ENCODE results near the gene F9.
"Not testable (repeated sequence)": the region's sequence is repeated elsewhere in the genome, so short reads cannot be mapped to it uniquely, and the experiment has no call there.

F9 gene

DNA sequence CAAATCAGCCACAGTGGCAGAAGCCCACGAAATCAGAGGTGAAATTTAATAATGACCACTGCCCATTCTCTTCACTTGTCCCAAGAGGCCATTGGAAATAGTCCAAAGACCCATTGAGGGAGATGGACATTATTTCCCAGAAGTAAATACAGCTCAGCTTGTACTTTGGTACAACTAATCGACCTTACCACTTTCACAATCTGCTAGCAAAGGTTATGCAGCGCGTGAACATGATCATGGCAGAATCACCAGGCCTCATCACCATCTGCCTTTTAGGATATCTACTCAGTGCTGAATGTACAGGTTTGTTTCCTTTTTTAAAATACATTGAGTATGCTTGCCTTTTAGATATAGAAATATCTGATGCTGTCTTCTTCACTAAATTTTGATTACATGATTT lies at the start of gene F9:
Gene F9 (plus strand): TSS at position 190 of the 400 bp plus-strand sequence. CDS start 26 bp downstream, at position 216.
- DNase-seq (ENCODE audit: low read depth) = no peak

DNA sequence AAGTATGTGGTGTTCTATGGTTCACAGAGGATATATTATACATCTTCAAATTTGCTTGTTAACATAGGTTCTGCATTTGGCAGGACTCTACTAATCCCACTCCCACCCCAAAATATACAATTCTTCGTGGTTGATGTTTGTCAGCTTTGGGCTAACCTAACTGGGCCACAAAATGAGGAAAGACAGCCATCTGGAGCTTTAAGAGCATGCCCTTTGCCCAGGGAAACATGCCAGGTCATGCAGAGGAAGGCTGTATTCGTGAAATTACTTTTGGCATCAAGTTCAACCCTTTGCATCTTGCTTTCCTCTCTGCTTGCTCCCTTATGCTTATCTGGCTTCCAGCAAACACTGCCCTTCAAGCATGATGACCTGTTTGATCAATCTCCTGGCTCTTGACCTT lies 46.8 kb upstream of the F9 start:
- DNase-seq (ENCODE audit: low read depth) = no peak

DNA sequence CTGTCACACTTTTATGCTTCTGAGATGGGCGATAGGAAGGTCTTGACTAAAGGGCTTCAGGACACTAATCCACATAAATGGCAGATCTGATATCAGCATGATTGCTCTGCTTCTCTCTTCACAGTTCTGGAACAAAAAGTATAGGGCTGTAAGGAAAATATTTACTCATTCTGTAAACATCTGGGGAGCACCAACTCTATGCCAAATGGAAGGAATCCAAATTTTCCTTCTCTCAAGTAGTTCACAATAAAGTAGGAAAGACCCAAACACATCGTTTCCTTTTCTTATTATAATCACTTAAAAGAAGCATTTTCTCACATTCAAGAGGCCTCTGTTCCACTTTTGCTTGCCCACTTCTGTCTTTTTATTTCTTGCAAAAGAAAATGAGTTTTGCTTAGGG lies 45.9 kb upstream of the F9 start:
- no peak for DNase-seq (ENCODE audit: low read depth)

DNA sequence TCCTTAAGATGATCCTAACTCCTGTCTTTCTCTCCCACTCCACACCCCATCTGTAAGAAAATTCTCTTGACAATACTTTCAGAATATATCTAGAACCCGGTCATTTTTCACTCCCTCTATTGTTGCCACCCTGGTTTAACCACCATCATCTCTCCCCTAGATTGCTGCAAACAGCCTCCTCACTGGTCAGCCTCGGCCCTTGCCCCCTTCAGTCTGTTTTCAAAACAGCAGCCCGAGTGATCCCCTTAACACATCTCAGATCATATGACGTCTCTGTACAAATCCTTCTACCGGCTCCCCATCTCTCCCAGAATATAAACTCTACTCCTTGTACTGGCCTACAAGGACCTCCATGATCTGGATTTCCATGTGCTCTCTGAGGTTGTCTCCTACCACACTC lies 35.2 kb upstream of the F9 start:
- DNase-seq (ENCODE audit: low read depth) = no peak

DNA sequence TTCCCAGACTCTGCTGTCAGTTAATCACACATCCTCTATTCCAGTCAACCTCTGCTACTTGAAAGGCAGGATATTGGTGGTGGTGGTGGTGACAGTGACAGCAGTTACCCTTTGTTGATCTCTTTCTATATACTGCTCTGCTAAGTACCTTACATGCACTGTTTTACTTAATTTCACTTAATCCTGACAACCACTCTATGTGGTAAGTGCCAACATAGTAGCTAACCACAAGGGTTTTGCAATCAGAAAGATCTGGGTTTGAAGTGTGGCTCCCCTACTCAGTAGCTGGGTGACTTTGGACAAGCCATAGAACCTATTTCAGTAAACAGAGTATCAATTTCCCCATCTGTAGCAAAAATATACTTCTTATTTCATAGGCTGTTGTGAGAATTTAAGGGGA lies 24.2 kb upstream of the F9 start:
- no peak for DNase-seq (ENCODE audit: low read depth)

DNA sequence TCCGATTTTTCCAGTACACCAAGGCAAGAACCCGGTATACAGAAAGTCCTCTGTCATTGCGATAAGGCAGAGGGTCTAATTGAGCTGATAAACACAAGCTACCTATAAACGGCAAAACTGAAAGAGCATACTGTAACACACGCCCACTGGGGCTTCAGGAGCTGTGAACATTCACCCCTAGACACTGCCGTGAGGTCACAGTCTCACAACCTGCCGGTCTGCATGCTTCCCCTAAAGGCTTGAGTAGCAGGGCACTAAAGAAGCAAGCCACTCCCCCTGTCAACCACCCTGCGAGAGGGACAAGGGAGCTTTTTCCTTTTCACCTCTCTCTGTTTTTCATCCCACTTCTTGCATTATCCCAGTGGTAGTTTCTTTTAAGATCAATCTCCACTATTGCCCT lies 22.4 kb upstream of the F9 start:
- no peak for DNase-seq (ENCODE audit: low read depth)

DNA sequence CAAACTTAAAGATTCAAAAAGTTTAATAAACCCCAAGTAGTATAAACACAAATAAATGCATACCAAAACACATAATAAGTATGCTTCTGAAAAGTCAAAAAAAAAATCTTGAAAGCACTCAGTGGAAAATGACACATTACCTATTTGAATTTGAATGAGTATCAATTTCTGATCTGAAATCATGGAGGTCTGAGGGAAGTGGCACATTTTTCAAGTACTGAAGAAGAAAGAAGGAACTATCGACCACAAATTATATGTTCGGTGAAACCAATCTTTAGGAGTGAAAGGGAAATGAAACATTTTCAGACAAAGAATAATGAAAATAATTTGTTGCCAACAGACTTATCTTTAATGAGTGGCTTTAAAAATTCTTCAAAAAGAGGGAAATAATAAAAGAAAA lies 12.1 kb upstream of the F9 start:
- DNase-seq (ENCODE audit: low read depth) = no peak

DNA sequence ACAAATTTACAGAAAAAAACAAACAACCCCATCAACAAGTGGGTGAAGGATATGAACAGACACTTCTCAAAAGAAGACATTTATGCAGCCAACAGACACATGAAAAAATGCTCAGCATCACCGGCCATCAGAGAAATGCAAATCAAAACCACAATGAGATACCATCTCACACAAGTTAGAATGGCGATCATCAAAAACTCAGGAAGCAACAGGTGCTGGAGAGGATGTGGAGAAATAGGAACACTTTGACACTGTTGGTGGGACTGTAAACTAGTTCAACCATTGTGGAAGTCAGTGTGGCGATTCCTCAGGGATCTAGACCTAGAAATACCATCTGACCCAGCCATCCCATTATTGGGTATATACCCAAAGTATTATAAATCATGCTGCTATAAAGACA lies 1.7 kb upstream of the F9 start:
- not testable (repeated sequence) for DNase-seq (ENCODE audit: low read depth)

DNA sequence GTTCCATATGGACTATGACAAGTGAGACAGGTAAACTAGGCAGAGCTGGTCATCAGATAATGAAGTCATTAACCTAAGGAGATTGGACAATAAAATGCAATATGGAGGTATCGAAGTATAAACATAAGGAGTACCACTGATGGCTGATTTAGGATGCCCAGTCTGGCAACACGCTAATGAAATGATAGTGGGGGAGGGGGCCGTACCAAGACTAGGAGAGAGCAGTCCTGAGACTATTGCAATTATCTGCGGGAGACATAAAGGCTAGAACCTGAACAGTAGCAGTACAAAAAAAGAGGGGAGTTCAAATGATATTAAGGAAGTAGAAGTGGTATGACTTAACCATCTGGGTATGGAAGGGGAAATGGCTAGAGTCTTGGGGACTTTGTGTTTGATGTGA lies 2.3 kb downstream of the F9 start:
- no peak for DNase-seq (ENCODE audit: low read depth)

DNA sequence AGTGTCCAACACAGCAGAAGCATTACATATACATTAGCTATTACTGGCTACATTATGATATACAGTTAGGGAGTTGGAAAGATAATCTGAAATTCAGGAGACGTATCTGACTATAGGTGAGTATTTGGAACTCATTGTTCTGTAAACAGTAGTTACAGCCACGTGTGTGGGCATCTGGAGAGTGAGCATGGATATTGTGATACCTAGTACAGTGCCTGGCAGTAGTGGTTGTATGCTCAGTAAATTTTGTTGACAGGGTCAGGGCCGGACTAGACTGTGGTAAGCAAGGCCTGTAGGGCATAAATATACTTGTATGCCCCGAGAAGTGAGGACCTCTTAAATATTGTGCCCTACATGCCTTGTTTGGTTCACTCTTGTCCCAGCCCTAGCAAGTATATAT lies 2.9 kb downstream of the F9 start:
- DNase-seq (ENCODE audit: low read depth) = no peak

DNA sequence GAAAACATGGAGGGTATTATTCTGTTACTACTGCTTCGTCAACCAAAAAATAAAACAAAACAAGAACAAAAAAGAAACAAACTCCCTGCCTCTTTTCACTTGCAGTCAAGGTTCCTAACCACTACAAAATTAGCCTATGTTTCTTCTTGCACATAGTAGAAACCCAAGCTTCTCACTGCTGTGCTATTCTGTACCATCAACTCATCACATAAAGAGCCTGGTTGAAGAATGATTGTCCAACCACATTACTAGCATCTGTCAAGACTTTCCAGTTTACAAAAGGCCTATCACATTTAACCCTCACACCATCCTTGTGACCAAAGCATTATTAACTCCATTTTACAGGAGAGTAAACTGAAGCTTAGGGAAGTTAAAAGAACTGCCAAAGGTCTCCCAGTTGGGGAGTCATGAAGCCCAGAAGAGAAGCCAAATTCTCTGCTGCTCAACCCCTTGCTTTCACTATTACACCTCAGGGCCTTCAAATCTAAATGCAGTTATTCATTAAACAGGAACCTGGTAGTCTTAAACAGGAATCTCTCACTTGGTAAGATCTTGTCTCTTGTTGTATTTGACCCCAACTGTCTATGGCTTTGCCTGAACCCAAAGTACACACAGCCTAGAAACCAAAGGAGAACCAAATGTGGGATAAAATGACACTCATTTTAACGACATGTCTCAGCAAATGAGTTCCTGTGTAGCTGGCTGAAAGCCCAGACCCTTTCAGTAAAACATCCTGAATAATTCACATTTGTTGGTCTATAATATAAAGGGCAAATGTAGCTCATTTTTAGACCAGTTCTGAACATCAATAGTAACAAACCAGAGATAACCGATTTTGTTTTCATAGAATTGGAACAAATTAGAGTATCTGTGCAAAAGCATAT lies 8.6 kb downstream of the F9 start:
- no peak for DNase-seq (ENCODE audit: low read depth)

DNA sequence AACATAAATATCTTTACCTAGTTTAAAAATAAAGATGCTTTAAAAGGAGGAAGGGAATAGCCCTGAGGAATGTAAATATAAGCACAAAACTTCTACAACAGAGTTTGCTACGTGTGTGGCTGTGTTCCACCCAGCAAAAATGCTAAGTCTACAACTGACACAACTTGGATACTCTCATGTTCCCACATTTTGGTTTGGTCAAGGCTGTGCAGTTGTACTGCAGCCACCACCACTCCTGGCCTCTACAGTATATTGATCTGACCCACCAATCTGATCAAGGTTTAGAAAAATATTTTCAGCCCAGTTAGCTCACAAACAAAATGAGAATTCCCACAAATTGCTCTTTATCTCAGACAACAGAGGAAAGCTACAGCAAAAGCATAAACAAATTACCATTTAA lies 12.1 kb downstream of the F9 start:
- DNase-seq (ENCODE audit: low read depth) = no peak

DNA sequence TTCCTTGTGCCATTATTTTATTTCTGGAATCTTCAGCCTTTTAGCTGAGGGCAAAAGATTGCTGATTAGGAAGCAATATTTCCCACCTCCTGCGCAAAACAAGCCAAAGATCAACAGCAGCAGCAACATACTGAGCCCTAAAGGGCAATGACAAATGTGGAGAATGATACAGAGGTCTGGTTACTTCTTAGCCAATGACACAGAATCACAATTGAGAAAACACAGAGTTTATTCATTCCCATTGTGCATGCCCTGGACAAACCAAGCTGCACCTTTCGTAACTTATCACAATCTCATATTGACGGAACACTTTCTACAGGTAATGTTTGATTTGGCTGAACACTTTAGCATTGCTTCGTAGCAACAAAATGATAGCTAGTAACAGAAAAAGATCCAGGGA lies 13.4 kb downstream of the F9 start:
- DNase-seq (ENCODE audit: low read depth) = no peak

DNA sequence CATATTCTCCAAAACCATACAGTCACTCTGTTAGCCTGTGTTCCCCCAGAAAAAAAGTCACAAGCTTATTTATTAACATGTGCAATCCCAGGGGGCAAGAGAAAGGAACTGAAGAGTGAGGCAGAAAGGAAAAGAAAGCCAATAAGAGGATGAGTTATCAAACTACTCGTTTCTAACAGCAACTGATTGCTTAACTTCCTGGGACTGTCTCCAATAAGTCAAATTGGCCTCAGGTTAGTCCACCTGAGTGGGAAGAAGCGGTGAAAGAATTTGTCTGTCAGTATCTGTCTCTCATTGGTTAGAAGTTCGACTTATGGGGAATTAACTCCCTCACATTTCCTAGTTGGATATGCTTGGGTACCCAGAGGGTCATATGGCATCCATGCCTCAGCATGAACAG lies 14.1 kb downstream of the F9 start:
- no peak for DNase-seq (ENCODE audit: low read depth)

DNA sequence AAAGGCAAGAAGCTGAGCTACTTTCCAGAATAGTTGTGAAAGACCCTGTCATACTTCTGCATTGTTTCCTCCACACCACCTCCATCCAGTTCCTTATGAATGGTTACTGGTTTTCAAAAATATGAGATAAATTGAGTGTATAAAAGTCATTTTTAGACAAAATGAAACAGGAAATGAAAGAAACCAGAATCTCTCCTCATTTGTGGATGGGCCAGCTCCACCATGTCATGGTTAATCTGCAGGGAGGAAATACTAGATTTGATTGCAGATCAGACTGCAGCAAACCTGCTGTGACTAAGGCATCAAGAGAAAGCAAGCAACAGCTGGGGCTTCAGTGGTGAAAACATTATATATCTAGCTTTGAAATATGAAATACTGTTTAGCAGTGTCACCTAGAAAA lies 23.8 kb downstream of the F9 start:
- no peak for DNase-seq (ENCODE audit: low read depth)

DNA sequence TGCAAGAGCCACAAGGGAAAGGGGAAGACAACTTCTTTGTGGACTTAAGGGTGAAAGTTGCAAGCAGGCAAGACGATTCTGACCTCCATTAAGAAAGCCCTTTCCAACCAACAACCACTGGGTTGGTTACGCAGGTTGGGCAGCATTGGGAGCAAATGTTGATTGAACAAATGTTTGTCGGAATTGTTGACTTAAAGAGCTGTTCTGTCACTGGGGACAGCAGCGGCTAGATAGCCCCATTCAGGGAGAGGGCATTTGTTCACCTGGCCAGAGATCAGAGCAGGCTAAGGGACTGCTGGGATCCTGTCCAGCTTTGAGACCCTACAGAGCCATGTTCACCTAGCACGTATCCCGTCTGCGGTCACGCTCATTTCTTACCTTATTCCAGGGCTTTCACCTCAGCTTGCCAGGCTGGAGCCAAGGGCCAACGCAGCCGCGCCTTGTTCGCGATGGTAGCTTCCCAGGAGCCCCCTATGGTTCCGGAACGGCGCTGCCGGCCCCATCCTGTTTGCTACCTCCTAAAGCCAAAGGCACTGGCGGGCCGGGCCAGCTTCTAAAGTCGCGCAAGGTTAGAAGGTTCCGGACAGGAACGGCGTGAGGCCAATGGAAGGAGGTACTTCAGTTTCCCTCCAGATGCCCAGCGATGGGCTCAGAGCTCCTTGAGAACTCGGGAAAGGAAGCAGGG lies 24.6 kb downstream of the F9 start:
- no peak for DNase-seq (ENCODE audit: low read depth)

DNA sequence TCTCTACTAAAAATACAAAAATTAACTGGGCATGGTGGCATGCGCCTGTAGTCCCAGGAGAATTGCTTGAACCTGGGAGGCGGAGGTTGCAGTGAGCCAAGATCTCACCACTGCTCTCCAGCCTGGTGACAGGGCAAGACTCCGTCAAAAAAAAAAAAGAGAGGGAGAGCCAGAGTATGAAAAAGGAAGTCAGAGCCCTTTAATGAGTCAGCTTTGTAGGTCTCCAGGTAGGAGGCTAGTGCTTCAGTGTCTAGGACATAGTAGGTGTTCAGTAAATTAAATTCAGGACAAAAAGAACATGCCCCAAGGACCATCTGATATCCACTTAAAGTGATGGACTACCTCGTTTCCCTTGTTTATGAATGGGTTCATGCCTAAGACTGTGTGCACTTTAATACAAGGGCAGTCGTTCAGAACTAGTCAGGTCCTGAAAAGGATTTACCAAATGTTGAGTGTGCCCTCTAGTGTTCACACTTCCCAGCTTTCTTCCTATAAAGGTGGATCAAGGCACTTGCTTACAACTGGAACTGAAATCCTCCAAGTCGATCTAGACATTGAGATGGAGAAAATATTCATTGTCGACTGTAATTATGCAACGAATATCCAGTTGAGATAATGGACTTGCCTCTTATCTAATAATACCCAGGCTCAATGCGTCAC lies 29.0 kb downstream of the F9 start:
- DNase-seq (ENCODE audit: low read depth) = no peak

DNA sequence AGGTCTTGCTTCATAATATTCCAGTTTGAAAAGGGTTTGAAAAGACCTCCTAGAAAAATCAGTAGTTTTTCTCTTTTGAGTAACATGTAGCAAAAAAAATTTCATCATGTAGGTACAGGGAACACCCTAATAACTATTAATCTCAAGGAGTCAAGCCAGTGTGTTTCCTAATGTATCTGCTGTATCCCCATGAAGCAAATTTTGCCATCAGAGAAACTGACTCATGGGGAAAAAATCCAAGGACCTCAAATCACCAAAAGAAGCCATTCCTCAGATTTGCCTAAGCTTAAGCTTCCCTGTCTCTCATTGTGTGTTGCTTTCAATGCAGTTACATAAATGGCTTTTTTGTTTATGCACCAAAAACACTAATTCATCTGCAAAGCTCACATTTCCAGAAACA lies 29.7 kb downstream of the F9 start:
- no peak for DNase-seq (ENCODE audit: low read depth)

DNA sequence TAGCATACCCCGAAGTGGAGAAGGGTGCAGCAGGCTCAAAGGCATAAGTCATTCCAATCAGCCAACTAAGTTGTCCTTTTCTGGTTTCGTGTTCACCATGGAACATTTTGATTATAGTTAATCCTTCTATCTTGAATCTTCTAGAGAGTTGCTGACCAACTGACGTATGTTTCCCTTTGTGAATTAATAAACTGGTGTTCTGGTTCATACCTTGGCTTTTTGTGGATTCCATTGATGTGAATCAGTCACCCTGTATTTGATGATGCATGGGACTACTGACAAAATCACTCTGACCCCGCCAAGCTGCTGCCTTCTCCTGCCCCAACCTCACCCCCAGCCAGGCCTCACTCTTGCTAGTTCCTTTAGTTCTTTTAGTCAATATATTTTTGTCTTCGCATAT lies 32.7 kb downstream of the F9 start:
- no peak for DNase-seq (ENCODE audit: low read depth)

DNA sequence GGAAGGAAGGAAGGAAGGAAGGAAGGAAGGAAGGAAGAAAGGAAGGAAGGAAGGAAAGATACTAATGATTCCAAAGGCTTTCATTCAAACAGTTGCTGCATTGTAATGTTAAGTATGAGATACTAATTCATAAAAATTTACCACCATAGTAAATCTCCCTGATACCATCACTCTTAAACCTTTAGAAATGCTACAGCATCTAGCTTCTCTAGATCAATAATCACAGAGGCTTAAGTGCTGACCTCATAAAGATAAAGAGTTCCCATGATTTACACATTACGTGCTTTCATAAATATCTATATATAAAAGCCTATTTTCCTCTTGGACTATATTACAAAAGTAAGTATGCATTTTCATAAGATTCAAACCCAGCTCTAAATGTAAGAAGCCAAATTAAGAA lies 36.4 kb downstream of the F9 start:
- DNase-seq (ENCODE audit: low read depth) = no peak

DNA sequence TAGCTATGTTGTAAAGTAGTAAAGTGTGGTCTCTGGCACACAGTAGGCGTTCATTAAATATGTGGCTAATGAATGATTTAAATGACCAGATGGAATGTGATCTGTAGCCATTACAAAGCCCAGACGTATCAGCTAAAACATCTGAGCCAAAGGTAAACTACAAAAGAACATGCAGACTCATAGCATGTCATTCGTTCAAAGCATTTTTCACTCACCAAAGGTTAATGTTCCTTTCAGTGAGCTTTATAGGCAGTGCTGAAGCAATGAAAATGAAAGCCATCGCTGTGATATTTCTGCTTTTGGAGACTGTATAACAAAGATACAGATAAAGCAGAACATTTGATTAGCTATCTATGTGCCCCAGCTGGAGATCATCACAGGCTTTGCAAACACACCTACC lies 50.5 kb downstream of the F9 start:
- no peak for DNase-seq (ENCODE audit: low read depth)

DNA sequence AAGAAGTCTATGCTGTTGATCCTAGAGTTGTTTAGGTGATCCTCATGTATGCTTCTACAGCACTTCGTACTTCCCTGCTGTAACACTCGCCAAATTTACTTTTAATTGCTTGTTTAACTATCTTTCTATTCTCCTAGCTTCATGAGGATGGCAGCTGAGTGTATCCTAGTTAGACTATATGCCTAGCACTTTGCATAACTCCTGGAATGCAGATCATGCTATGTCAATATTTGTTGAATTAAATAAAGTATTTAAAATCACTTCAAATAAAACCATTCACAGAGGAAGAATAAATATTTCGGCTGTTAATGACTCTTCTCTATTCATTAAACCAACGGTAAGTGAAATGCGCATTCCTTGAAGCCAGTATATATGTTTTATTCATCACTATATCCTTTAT lies 55.1 kb downstream of the F9 start:
- DNase-seq (ENCODE audit: low read depth) = no peak

DNA sequence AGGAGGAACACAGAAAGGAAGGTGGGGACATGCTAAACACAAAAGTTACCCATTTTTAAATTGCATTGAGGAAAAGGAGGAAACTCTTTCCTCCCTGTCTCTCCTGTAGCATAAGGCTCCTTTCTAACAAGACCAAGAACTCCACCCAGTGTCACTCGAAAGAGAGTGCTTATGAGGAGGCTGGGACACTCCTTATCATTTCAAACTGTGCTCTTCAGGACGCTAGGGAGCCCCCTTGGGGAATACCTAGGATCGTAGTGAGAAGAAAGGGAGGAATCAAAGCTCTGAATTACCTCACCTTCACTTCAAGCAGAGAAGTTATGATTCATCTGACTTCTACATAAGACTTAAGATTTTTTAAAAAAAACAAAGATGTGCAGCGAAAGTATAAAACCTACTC lies 65.5 kb downstream of the F9 start:
- no peak for DNase-seq (ENCODE audit: low read depth)
